Naive thymus-derived CD8-positive, alpha-beta T cell (primary cell): ENCODE data around the gene SBF1. TPM values are rescaled to one million over a fixed set of nuclear protein-coding genes. Genes with fewer than 3 reads are reported as not detected.

Source experiments
- ATAC-seq, 2 donors: fragments of 150-1000 bp; cut with Tn5 transposase in 1 of 2; sonication (Bioruptor Pico), chemical (Tn5 transposase) in 1 of 2; 1 replicate in 1 of 2; 2 replicates in 1 of 2; pipeline ENCODE4 v1.10.0; 2021; ENCODE audit warnings: mild to moderate bottlenecking in 2 of 2, moderate library complexity in 2 of 2
- POLR2A ChIA-PET: fragments of 350-600 bp; sonication (Branson Sonifier 250); formaldehyde crosslinking; loops from one replicate; lab custom pipeline; 2021; ENCODE audit warnings: antibody characterized with exemption; lab: Charles Lee
- DNase-seq, 10 donors: peaks; one replicate each; pipeline versions ENCODE4 v3.0.0 to v3.0.0-alpha.2; 2020 to 2022
- H3K27ac Mint-ChIP-seq, 10 donors: one replicate each; pipeline ENCODE4 v1.8.0; 2020 to 2022; ENCODE audit warnings: mild to moderate bottlenecking in 10 of 10, mixed read lengths in 10 of 10, moderate library complexity in 4 of 10, inconsistent platforms in 1 of 10
- H3K27me3 Mint-ChIP-seq, 5 donors: one replicate each; pipeline ENCODE4 v1.8.0; 2021 to 2022; ENCODE audit warnings: mixed read lengths in 5 of 5
- H3K36me3 Mint-ChIP-seq, 3 donors: one replicate each; pipeline ENCODE4 v1.8.0; 2020 to 2022; ENCODE audit warnings: mixed read lengths in 3 of 3, mild to moderate bottlenecking in 2 of 3, inconsistent platforms in 1 of 3
- H3K4me1 Mint-ChIP-seq, 4 donors: one replicate each; pipeline ENCODE4 v1.8.0; 2021 to 2022; ENCODE audit warnings: mixed read lengths in 4 of 4
- H3K4me3 Mint-ChIP-seq, 10 donors: one replicate each; pipeline ENCODE4 v1.8.0; 2020 to 2022; ENCODE audit warnings: mild to moderate bottlenecking in 10 of 10, mixed read lengths in 10 of 10, moderate library complexity in 6 of 10, inconsistent platforms in 1 of 10
- H3K9me3 Mint-ChIP-seq, 9 donors: one replicate each; pipeline ENCODE4 v1.8.0; 2020 to 2022; ENCODE audit warnings: mixed read lengths in 9 of 9, mild to moderate bottlenecking in 3 of 9, inconsistent platforms in 1 of 9, moderate library complexity in 1 of 9
- polyA plus RNA-seq, 3 donors: library from polyadenylated mRNA; unstranded; fragments of 300-500 nt; fragmentation: Illumina TruSeq; gene quantifications; one replicate each; pipeline ENCODE4 v1.2.3, GENCODE V29; 2021
- total RNA-seq, 8 experiments: library from RNA in 2 of 8; stranded (reverse) in 2 of 8; gene quantifications; one replicate each; pipeline ENCODE4 v1.2.3 and lab custom pipeline; 2021 to 2026

The SBF1 gene
- total and polyA plus RNA-seq, 5 experiments from 2014 or later = 17.1 to 222 (median 37.4) TPM

GRCh38 chr22:50519151-50519550, 44.3 kb upstream of the SBF1 start:
- H3K4me3 Mint-ChIP-seq = no peak overlapping the region

GRCh38 chr22:50518606-50519005, 43.8 kb upstream of the SBF1 start:
- POLR2A ChIA-PET = interaction anchor here (1.1 to 1.2 kb wide), 2 partner anchors 12 to 20 kb away, joined by 3 to 8 read pairs; partner anchors contain the start of genes LMF2 and NCAPH2
- peaks cover 0 to 42% (median 3%) of the 10 kb centered on the region in 3 donors for H3K36me3 Mint-ChIP-seq
- no peak for DNase-seq
- peaks cover 8 to 24% (median 15%) of the 10 kb centered on the region in 4 donors for H3K4me1 Mint-ChIP-seq
- H3K4me3 Mint-ChIP-seq = no peak overlapping the region
- H3K27ac Mint-ChIP-seq = no peak overlapping the region
- no peaks in the 10 kb centered on the region for H3K9me3 Mint-ChIP-seq
- no peak for ATAC-seq
- H3K27me3 Mint-ChIP-seq = no peaks in the 10 kb centered on the region

More at GRCh38 chr22:50519151-50519550, 44.3 kb upstream of the SBF1 start:
- Mint-ChIP-seq H3K9me3 (no peaks in the 10 kb centered on the region), H3K4me1 (peaks cover 8 to 24% (median 13%) of the 10 kb centered on the region in 4 donors), H3K27me3 (no peaks in the 10 kb centered on the region), H3K27ac (no peak overlapping the region), H3K36me3 (peaks cover 0 to 42% (median 3%) of the 10 kb centered on the region in 3 donors)
- no peak for DNase-seq
- no peak for ATAC-seq
- POLR2A ChIA-PET = interaction anchor here (1.0 to 1.1 kb wide), 2 partner anchors 10 to 12 kb away, joined by 5 to 8 read pairs; partner anchors contain the start of genes LMF2 and NCAPH2

GRCh38 chr22:50517495-50518260, 42.8 kb upstream of the SBF1 start:
- no peak overlapping the region for H3K27ac Mint-ChIP-seq
- peaks cover 0 to 41% (median 3%) of the 10 kb centered on the region in 3 donors for H3K36me3 Mint-ChIP-seq

DNA sequence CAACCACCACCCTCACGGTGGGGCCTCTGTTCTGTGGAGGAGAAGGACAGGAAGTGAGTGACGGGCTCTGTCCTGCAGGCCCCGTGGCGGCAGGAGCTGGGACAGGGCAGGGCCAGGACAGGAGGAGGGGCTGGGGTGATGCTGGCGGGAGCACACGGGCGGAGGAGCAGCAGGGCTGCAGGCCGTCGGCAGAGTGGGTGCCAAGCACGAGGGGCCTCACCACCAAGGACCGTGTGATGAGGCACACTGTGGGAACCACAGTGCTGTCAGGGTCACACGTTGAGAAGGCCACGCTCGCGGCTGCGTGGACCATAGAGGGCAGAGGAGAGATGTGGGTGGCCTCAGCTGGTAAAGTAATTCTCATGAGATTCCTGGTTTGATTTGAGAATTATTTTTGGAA, 42.1 kb upstream of the SBF1 start:
- Mint-ChIP-seq H3K27me3 (no peaks in the 10 kb centered on the region), H3K4me3 (no peak overlapping the region), H3K9me3 (no peaks in the 10 kb centered on the region), H3K36me3 (peaks cover 0 to 45% (median 3%) of the 10 kb centered on the region in 3 donors), H3K27ac (no peak overlapping the region), H3K4me1 (peaks cover 9 to 24% (median 15%) of the 10 kb centered on the region in 4 donors)
- ATAC-seq = no peak
- DNase-seq = no peak
- POLR2A ChIA-PET = interaction anchor here (0.6 to 1.2 kb wide), 2 partner anchors 9 to 65 kb away, joined by 3 to 7 read pairs; partner anchors contain the start of gene SCO2

More at GRCh38 chr22:50517495-50518260, 42.8 kb upstream of the SBF1 start:
- POLR2A ChIA-PET = interaction anchor here (1.2 kb wide), 2 partner anchors 8 to 20 kb away, joined by 3 read pairs; partner anchors contain the start of gene SCO2
- H3K4me3 Mint-ChIP-seq = no peak overlapping the region
- ATAC-seq = no peak
- H3K4me1 Mint-ChIP-seq = peaks cover 7 to 20% (median 15%) of the 10 kb centered on the region in 4 donors
- no peaks in the 10 kb centered on the region for H3K9me3 Mint-ChIP-seq
- H3K27me3 Mint-ChIP-seq = no peaks in the 10 kb centered on the region
- no peak for DNase-seq

- ATAC-seq = no peak
- Mint-ChIP-seq H3K4me1 (peaks cover 9 to 24% (median 15%) of the 10 kb centered on the region in 4 donors), H3K4me3 (no peak overlapping the region), H3K9me3 (no peaks in the 10 kb centered on the region), H3K27me3 (no peaks in the 10 kb centered on the region), H3K36me3 (peaks cover 0 to 46% (median 3%) of the 10 kb centered on the region in 3 donors), H3K27ac (no peak overlapping the region)
- no peak for DNase-seq
- POLR2A ChIA-PET = interaction anchor here (0.7 to 2.2 kb wide), 4 partner anchors 9 to 265 kb away, joined by 3 to 10 read pairs (median 4); partner anchors contain the start of genes HDAC10, SCO2 and TYMP
These were observed 41.2 kb upstream of the SBF1 start for GRCh38 chr22:50516068-50516467.

- Mint-ChIP-seq H3K36me3 (peaks cover 0 to 29% (median 2%) of the 10 kb centered on the region in 3 donors), H3K27ac (no peak overlapping the region), H3K4me3 (no peak overlapping the region), H3K27me3 (no peaks in the 10 kb centered on the region), H3K9me3 (no peaks in the 10 kb centered on the region), H3K4me1 (peaks cover 14 to 37% (median 25%) of the 10 kb centered on the region in 4 donors)
- POLR2A ChIA-PET = interaction anchor here (0.5 to 0.7 kb wide), 2 partner anchors 12 to 115 kb away, joined by 3 to 5 read pairs; partner anchors contain the start of gene SCO2
- ATAC-seq (no peak), DNase-seq (no peak)
These were observed 38.3 kb upstream of the SBF1 start for GRCh38 chr22:50513175-50513574.

DNA sequence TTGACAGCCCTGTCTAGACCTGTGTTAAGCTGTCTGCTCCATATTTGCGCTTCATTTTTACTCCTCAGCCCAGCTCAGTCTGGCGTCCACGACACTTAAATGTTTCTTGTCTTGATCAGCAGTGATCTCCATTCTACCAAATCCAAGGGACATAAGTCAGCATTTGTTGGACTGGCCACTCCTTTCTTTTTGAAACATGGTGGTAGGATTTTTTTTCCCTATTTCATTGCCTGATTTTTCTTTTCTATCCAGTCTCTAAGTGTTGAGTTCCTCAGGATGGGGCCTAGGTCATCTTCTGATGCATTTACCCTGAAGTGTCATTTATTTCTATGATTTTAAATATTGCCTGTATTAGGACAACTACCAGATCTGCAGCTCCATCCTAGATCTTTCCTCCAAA, 34.1 kb upstream of the SBF1 start:
- ATAC-seq = no peak
- no peak for DNase-seq
- no peaks in the 10 kb centered on the region for H3K27me3 Mint-ChIP-seq

DNA sequence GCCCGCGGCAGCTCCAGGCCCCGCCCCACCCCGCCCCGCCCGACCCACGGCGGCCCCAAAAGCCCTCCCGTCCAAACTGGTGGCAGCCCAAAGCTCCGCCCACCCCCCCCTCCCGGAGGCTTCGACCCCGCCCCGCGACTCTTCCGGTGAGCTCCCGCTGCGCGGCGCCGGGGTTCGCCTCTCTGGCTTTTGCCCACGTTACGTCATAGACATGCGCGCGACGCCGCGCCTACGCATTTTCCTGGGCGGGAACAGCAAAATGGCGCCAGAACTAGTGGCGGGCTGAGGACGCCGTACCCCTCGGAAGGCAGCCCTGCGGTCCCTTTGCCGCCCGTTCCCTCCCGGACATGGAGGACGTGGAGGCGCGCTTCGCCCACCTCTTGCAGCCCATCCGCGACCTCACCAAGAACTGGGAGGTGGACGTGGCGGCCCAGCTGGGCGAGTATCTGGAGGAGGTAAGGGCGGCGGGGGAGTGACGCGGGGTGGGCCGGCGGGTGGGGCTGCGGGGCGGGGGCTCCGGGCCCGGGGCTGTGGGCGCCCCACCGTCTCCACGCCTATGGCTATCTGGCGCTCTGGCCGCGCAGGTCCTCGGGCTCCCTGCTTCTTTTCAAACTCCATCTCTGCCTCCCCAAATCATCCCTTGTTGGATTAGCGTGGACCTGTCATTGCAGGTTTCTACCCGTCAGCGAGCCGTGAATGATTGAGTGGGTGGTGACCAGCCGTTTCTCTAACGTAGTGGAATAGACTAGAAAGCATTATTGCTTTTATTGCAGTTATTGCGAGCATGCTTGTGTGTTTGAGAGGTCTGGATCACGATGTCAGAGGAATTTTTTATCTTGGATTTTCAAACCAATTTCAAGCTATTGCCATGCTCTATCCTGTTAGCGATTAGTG, 33.4 kb upstream of the SBF1 start, which contains the start of gene NCAPH2:
Gene NCAPH2, plus strand, starts transcription at position 234 of the 894 bp plus-strand sequence. Its CDS starts 114 bp downstream, at position 348.
- ATAC-seq = peak; percentile 73 to 77
- no peaks in the 10 kb centered on the region for H3K27me3 Mint-ChIP-seq
- H3K36me3 Mint-ChIP-seq = peaks cover 0 to 14% (median 0%) of the 10 kb centered on the region in 3 donors
- peak within 1 kb of the TSS; percentile 90 to 96 (median 94) for H3K4me3 Mint-ChIP-seq
- H3K9me3 Mint-ChIP-seq = no peaks in the 10 kb centered on the region
- peak in 8 of 10 donors; percentile 95 to 98 (median 97) for DNase-seq
- POLR2A ChIA-PET = interaction anchor here (0.6 to 7.9 kb wide), 33 partner anchors 10 to 307 kb away, joined by 3 to 128 read pairs (median 4); partner anchors contain the start of genes ARSA, CHKB, DENND6B and SCO2
- peak within 1 kb of the TSS; percentile 85 to 100 (median 96) for H3K27ac Mint-ChIP-seq
- peaks cover 2 to 25% (median 16%) of the 10 kb centered on the region in 4 donors for H3K4me1 Mint-ChIP-seq

More for the DNA sequence above, 34.1 kb upstream of the SBF1 start:
- peaks cover 5 to 25% (median 16%) of the 10 kb centered on the region in 4 donors for H3K4me1 Mint-ChIP-seq
- H3K27ac Mint-ChIP-seq = peak overlapping the region; percentile 85 to 100 (median 96)
- POLR2A ChIA-PET = interaction anchor here (1.3 to 7.9 kb wide), 14 partner anchors 10 to 308 kb away, joined by 3 to 128 read pairs (median 5); partner anchors contain the start of genes ARSA, CHKB, SCO2 and SELENOO
- H3K9me3 Mint-ChIP-seq = no peaks in the 10 kb centered on the region
- H3K4me3 Mint-ChIP-seq = peak overlapping the region; percentile 87 to 96 (median 94)
- peaks cover 0 to 14% (median 0%) of the 10 kb centered on the region in 3 donors for H3K36me3 Mint-ChIP-seq

DNA sequence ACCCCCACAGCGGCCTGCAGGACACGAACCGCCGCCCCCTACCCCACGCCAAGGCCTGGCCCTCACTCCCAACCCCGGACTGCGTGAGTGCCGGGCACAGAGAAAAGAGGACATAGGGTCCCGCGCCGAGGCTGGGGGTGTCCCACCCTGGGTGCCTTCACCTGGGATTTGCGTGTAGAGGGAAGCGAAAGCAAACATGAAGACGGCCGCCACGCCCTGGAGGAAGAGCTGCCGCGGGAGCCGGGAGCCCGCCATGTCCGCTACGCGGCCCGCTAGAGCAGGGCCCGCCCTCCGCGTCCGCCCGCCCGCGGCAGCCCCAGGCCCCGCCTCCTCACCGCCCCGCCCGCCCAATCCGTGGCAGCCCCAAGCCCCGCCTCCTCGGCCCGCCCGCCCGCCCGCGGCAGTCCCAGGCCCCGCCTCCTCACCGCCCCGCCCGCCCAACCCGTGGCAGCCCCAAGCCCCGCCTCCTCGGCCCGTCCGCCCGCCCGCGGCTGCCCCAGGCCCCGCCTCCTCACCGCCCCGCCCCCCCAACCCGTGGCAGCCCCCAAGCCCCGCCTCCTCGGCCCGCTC, 32.7 kb upstream of the SBF1 start, which contains the start of gene LMF2:
Gene LMF2, minus strand, starts transcription at position 282 of the 570 bp plus-strand sequence. Its CDS starts 27 bp downstream, at position 255.
- Mint-ChIP-seq H3K36me3 (peaks cover 0 to 10% (median 0%) of the 10 kb centered on the region in 3 donors), H3K9me3 (no peaks in the 10 kb centered on the region), H3K4me1 (peaks cover 2 to 23% (median 16%) of the 10 kb centered on the region in 4 donors), H3K4me3 (peak within 1 kb of the TSS; percentile 90 to 96 (median 94)), H3K27ac (peak within 1 kb of the TSS; percentile 85 to 100 (median 96)), H3K27me3 (no peaks in the 10 kb centered on the region)
- DNase-seq (peak; percentile 80 to 96 (median 90)), ATAC-seq (peak; percentile 79 to 85)
- POLR2A ChIA-PET = interaction anchor here (0.6 to 7.9 kb wide), 33 partner anchors 9 to 306 kb away, joined by 3 to 128 read pairs (median 4); partner anchors contain the start of genes ARSA, CHKB, DENND6B and SCO2

- ATAC-seq (no peak), DNase-seq (no peak)
- POLR2A ChIA-PET = interaction anchor here (0.8 to 7.9 kb wide), 13 partner anchors 8 to 261 kb away, joined by 3 to 128 read pairs (median 6); partner anchors contain the start of genes DENND6B, SCO2 and TYMP
- H3K4me3 Mint-ChIP-seq = peak overlapping the region; percentile 88 to 95 (median 92)
- H3K36me3 Mint-ChIP-seq = peaks cover 0 to 7% (median 0%) of the 10 kb centered on the region in 3 donors
- no peaks in the 10 kb centered on the region for H3K9me3 Mint-ChIP-seq
- H3K27ac Mint-ChIP-seq = peak overlapping the region; percentile 67 to 95 (median 91)
- H3K4me1 Mint-ChIP-seq = peaks cover 2 to 19% (median 15%) of the 10 kb centered on the region in 4 donors
- no peaks in the 10 kb centered on the region for H3K27me3 Mint-ChIP-seq
These were observed 32.0 kb upstream of the SBF1 start for GRCh38 chr22:50506611-50507420.
